Activated T-helper 1 cell treated with anti-CD3 and anti-CD28 coated beads, Interleukin-2, amount 50 U/mL, for 16 hours (primary cell): Measurements from ENCODE around the gene CPNE6.
"Not testable (repeated sequence)": the region's sequence is repeated elsewhere in the genome, so short reads cannot be mapped to it uniquely, and the experiment has no call there.

Experiments used
- DNase-seq, 2 donors: peaks; one replicate each; pipeline ENCODE4 v3.0.0-alpha.2; 2020; ENCODE audit warnings: low read depth in 1 of 2, low spot score in 1 of 2

The CPNE6 gene

GRCh38 chr14:24102357-24103048 is 31.1 kb downstream of the CPNE6 start:
- no peak for DNase-seq

GRCh38 chr14:24103451-24103850 is 32.1 kb downstream of the CPNE6 start:
- DNase-seq = no peak

- not testable (repeated sequence) for DNase-seq
These were observed 34.4 kb downstream of the CPNE6 start for GRCh38 chr14:24105609-24106239.

GRCh38 chr14:24106672-24107271 is 35.4 kb downstream of the CPNE6 start:
- DNase-seq = no peak

GRCh38 chr14:24108336-24108874 is 37.0 kb downstream of the CPNE6 start:
- DNase-seq = no peak

GRCh38 chr14:24110060-24110459 is 38.7 kb downstream of the CPNE6 start:
- DNase-seq = no peak

GRCh38 chr14:24110523-24110922 is 39.2 kb downstream of the CPNE6 start:
- DNase-seq = no peak

- no peak for DNase-seq
These were observed 42.0 kb downstream of the CPNE6 start for GRCh38 chr14:24113379-24113800.

- DNase-seq = peak; percentile 54 to 59
These were observed 42.6 kb downstream of the CPNE6 start for GRCh38 chr14:24113801-24114531.

- peak; percentile 93 to 96 for DNase-seq
These were observed 43.4 kb downstream of the CPNE6 start, which contains the start of the genes DCAF11 and NRL for GRCh38 chr14:24114532-24115421. Gene DCAF11 (plus strand): TSS chr14:24114777. CDS start chr14:24115595, 818 bp downstream. Gene NRL (minus strand): TSS chr14:24114949. CDS start chr14:24082848, 32,101 bp downstream.

- no peak for DNase-seq
These were observed 44.2 kb downstream of the CPNE6 start for GRCh38 chr14:24115422-24116127.

- DNase-seq = no peak
These were observed 44.9 kb downstream of the CPNE6 start for GRCh38 chr14:24116128-24116814.

GRCh38 chr14:24117179-24117578 is 45.8 kb downstream of the CPNE6 start:
- DNase-seq = no peak

- DNase-seq = no peak
These were observed 48.3 kb downstream of the CPNE6 start for GRCh38 chr14:24119691-24120090.

GRCh38 chr14:24121210-24121609 is 49.8 kb downstream of the CPNE6 start:
- DNase-seq = no peak

GRCh38 chr14:24122416-24122815 is 51.1 kb downstream of the CPNE6 start:
- no peak for DNase-seq

GRCh38 chr14:24122898-24123297 is 51.5 kb downstream of the CPNE6 start:
- no peak for DNase-seq

- no peak for DNase-seq
These were observed 52.4 kb downstream of the CPNE6 start for GRCh38 chr14:24123424-24124417.
